ENCODE results near the gene PDPK1.
"Not testable (repeated sequence)": the region's sequence is repeated elsewhere in the genome, so short reads cannot be mapped to it uniquely, and the experiment has no call there.

PDPK1 gene

DNA sequence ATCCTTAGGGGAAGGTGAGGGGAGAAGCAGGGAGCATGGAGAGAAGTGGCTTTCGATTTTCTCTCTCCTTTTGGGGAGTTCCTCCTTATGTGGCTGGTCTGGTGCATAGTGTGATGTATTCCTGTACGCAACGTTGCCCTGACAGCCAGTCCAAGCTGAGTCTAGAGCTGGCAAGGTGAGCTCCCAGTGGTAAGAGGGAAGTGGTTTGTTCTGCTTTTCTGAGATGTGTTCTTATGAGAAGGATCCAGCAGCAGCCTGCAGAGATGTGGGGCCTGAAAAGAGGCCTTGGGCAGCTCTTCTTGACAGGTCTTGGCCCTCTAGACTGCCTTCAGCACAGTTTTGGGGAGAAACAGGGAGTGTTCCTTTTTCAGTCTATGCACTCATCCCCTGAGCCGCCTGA is 3.1 kb downstream of the PDPK1 start:
- DNase-seq (ENCODE audit: low spot score), result not testable (repeated sequence)

DNA sequence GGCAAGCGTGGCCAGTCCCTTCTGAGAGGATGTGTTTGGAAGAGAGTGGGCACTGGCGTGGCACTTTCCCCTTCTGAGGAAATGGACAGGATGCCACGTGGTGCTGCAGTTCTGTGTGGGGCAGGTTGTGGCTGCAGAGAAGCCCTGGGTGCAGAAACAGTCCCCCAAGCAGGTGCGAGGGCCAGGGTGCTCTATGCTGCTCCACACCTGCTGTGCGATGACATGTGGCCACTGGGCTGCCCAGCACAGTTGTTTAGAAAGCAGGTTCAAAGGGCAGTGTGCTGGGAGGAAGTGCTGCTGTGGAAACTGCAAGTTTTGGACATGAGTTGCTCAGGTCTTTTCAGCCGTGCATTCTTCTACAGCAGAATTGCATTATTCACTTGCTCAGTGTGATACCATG is 3.6 kb downstream of the PDPK1 start:
- DNase-seq (ENCODE audit: low spot score), result not testable (repeated sequence)

DNA sequence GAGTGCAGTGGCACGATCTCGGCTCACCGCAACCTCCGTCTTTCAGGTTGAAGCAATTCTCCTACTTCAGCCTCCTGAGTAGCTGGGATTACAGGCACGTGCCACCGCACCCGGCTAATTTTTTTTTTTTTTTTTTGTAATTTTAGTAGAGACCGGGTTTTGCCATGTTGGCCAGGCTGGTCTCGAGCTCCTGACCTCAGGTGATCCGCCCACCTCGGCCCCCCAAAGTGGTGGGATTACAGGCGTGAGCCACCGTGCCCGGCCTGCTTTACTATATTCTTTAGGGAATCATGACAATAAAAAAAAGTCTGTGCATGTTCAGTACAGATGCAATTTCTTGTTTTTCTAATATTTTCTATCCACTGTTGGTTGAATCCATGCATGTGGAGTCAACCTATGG is 6.0 kb downstream of the PDPK1 start:
- DNase-seq (ENCODE audit: low spot score), result not testable (repeated sequence)

DNA sequence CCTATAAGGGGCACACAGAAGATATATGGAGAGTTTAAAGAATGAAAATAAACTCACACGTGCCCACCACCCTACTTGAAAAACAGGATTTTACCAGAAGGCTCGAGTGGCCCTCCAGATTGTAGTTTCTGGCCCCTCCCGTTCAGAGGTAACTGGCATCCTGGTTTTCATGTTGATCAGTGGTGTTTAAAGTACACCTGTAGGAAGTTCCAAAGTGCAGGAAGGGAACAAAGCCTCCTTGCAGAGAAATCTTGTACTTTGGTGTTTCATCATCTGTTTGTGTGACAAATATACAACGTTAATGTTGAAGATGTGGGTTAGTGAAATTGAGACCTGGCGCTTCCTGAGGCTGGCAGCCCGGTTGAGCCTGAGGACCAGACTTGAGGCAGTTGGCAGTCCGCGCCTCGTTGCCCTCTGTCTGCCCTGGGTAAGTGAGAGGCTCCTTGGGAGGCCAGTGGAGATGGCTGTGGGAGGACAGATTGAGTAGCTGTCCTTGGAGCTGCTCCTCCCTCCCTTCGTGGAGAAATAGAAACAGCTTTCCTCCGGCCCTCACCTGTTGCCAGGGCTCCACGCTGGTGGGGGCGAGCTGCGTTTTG is 12.6 kb downstream of the PDPK1 start:
- DNase-seq (ENCODE audit: low spot score), result not testable (repeated sequence)

DNA sequence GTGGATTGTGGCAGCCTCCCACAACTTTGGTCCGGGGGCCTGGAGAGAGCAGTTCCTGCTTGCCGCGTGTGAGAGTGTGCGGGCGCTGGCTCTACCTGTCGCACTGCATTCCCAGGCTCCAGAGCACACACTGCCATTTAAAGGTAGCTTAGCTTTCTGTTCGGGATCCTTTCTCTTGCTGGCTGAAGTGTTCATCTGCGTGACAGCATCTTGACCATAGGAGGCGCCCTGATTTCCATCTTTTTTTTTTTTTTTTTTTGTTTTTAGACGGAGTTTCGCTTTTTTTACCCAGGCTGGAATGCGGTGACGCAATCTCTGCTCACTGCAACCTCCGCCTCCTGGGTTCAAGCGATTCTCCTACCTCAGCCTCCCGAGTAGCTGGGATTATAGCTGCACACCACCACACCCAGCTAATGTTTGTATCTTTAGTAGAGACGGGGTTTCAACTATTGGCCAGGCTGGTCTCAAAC is 13.6 kb downstream of the PDPK1 start:
- DNase-seq (ENCODE audit: low spot score), result not testable (repeated sequence)

DNA sequence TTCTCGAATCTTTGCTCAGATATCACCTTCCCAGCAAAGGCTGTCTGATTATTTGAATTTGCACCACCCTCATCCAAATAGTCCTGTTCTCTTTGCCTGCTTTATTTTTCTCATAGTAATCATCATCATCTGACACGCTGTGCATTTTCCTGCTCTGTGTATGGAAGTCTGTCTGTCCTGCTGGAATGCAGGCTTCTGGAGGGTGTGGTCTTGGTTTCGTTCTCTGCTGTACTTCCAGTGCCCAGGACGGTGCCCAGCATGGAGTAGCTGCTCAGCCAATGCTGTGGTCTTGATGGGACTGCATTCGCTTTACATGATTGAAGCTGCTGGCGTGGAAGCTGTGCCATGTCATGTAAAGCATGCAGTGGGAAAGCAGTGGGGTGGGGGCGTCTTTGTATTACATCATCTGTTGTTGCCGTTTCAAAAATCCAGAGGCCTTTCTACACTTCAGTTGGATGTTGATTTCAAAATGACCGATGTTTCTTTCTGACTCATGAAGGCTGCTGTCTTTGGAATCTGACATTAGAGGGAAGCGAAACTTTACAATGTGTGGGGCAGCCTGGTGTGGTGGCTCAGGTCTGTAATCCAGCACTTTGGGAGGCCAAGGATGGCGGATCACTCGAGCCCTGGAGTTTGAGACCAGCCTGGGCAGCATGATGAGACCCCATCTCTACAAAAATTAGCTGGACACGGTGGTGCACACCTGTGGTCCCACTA is 17.0 kb downstream of the PDPK1 start:
- DNase-seq (ENCODE audit: low spot score), result not testable (repeated sequence)

DNA sequence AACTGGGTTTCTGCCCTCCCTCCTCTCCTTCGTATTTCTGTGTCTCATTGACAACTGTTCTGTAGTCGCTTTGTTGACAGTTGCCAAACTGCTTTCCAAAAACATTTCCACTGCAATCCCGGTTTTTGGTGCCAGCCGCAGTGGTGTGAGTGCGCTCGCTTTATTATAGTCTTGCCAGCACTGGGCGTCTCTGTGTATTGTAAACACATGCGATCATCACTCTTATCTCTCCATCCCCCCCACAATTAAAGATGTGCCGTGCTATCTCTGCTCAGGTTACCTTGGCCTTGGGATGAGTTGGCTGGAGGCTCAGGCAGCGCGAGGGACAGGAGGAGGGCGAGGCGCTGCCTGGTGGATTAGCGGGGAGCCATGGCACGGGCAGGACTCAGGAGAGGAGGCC is 19.3 kb downstream of the PDPK1 start:
- DNase-seq (ENCODE audit: low spot score), result not testable (repeated sequence)

DNA sequence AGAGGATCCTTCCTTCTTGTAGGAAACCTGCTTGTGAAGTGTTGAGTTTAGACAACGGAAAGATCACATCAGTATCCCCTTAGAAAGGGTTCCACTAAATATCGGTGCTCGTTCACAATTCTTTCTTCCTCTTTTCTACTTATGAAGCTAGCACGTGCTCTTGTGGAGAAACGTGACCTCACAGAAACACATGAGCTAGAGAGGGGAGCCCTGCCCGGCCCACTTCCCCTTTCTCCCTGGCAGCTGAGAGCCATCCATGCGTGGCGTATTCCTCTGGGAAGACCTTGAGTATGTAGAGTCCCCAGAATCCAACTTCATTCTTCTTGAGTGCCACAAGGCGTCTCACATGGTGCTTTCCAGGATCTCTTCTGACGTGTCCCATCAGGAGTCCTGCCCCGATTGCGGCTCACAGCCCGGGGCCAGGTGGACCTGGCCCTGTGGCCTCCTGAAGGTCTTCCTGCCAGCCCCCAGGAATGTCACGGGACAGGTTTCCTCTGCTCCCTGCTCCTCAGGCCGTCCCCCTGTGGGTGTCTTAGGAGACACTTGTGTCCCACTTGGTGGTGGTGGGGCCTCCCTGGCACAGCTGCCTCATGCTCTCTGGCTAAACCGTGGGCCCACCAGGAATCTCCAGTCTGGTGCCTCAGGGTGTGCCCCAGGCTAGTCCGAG is 22.4 kb downstream of the PDPK1 start:
- not testable (repeated sequence) for DNase-seq (ENCODE audit: low spot score)

DNA sequence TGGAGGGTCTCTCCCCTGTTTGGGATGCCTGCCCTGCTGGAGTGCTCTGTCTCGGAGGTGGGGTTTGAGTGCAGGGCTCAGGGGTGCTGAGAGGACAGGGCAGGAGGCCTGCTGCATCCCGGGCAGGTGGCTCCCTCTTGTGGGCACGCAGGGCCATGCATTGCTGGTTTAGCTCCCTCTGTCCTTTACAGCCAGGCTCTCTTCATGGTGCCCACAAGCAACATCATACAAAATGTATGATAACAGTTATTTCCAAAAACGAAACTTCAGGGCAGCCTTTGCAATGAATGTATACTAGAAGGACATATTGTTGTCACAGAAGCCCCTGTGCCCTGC is 22.9 kb downstream of the PDPK1 start:
- not testable (repeated sequence) for DNase-seq (ENCODE audit: low spot score)

DNA sequence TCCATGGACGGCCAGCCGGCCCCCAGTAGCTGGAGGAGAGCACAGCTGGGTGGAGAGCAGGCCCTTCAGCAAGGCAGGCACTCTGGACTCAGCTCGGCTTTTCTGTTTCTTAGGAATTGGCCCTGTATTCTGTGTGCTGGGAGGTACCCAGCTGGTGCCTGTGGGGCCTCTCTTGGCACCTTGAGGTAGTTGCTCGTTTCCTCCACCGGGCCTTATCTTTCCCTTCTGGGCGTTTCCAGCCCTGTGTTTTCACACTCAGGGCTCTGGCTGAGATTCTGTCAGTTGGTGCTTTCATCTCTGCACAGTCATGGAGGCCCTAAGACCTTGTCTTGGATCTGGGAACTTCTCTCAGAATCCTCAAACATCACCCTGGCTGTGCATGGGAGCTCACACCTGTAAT is 29.7 kb downstream of the PDPK1 start:
- DNase-seq (ENCODE audit: low spot score), result not testable (repeated sequence)

DNA sequence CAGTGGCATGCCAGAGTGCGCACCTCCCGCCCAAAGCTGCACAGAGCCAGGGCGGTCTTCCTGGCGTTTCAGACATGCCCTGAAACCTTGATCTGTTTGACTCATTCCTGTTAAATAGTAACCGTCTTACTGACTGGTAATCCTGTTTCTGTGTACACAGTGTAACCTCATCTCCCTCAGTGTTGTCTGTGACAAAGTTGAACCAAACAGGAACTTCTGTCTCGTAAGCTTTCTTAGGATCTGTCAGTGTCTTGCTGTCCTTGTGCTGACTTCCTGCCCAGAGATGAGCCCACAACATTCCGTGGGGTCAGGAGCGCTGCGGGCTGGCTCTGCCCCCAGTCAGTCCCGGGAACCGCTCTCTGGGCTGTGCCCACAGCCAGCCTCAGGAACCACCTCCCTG is 30.8 kb downstream of the PDPK1 start:
- not testable (repeated sequence) for DNase-seq (ENCODE audit: low spot score)

DNA sequence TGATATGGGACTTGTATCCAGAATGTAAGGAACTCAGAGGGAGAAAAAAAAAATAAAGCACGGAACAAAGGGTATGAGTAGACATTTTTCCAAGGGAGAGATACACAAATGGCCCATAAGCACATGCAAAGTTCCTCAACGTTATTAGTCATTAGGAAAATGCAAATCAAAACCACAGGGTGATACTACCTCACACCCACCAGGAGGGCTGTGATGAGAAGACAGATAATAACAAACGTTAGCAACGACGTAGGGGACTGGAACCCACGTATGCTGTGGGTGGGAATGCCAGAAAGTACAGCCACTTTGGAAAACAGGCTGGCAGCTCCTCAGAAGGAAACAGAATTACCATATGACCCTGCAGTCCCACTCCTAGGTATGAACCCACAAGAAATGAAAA is 34.9 kb downstream of the PDPK1 start:
- DNase-seq (ENCODE audit: low spot score), result not testable (repeated sequence)

DNA sequence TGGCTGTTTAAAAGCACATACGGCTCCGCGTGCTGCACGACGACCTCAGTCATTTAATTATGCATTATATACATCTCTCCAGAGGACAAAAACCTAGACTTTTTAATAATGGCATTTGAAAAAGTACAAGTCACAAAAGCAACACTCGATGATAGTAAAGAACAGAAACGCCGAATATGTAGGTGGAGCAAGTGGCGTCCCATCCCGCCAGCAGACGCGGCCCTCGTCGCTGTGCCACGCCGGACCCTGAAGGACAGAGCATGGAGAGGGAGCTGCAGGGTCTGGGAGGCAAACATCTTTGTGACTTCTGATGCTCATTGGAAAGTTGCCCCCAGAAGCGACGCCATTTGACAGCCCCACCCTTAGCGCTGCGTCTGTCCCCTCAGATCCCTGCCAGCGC is 38.0 kb downstream of the PDPK1 start:
- DNase-seq (ENCODE audit: low spot score), result not testable (repeated sequence)

DNA sequence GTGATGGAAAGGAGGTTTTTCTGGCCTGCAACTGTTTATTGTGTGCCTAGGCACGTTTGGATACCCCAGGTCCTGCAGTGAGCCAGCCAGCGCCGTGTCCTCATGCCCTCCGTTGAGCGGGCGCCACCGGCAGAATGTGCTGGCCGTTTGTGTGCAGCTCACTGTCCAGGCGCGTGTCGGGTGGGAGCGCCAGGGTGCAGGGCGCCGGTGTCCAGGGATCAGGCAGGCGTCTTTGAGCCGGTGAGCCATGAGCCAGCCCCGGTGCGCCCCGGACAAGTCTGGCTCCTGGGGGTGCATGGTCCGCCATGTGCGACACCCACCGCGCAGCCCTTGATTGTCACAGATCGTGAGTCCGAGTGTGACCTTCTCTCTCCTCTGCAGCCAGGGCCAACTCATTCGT is 39.2 kb downstream of the PDPK1 start:
- not testable (repeated sequence) for DNase-seq (ENCODE audit: low spot score)

DNA sequence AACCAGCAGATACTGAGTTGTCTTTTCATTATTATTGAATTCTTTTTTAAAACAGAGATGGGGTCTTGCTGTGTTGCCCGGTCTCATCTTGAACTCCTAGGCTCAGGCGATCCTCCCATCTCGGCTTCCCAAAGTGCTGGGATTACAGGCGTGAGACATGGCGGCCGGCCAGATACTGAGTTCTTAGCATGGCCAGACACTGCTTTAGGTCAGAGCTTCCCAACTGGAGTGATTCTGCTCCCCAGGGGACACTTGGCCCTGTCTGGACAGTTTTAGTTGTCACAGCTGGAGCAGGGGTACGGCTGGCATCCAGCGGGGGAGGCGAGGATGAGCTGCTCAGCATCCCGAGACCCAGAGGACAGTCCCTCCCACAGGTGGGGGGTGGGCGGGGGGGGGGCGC is 41.1 kb downstream of the PDPK1 start:
- not testable (repeated sequence) for DNase-seq (ENCODE audit: low spot score)

DNA sequence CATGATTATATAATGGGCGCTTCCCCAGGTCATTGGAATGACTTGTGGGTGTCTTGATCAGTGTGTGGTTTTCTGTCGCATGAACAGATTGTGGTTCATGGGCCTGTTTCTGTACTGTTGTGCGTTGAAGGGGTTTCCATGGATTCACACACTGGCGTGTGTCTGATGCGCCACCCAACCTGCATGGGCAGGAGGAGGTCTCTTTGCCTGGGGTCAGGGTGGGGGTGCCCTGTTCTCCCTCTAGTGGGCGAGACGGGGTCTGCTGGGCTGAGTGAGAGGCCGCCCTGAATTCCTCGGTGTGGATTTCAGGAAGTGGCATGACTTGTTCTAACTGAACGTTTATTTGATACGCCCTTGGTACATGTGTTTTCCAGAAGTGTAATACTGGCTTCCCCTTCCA is 42.3 kb downstream of the PDPK1 start:
- not testable (repeated sequence) for DNase-seq (ENCODE audit: low spot score)

DNA sequence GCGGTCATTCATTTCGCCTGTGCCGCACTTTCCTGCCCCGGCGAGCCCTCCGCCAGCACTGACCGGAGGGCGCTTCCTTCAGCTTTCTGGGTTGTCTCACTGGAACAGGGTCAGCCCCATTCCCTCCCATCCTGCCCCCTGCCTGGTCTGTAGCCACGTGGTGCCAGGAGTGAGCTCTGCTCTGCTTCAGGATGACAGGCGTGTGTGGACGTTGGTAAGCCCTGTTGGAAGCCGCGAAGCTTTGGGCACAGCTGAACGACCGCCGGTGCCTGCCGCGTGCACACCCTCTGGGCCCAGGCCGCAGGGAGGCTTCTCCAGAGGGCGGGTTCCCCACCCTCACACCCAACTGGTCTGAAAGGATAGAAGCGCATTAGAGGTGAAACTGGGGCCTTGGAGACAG is 43.0 kb downstream of the PDPK1 start:
- DNase-seq (ENCODE audit: low spot score), result not testable (repeated sequence)

DNA sequence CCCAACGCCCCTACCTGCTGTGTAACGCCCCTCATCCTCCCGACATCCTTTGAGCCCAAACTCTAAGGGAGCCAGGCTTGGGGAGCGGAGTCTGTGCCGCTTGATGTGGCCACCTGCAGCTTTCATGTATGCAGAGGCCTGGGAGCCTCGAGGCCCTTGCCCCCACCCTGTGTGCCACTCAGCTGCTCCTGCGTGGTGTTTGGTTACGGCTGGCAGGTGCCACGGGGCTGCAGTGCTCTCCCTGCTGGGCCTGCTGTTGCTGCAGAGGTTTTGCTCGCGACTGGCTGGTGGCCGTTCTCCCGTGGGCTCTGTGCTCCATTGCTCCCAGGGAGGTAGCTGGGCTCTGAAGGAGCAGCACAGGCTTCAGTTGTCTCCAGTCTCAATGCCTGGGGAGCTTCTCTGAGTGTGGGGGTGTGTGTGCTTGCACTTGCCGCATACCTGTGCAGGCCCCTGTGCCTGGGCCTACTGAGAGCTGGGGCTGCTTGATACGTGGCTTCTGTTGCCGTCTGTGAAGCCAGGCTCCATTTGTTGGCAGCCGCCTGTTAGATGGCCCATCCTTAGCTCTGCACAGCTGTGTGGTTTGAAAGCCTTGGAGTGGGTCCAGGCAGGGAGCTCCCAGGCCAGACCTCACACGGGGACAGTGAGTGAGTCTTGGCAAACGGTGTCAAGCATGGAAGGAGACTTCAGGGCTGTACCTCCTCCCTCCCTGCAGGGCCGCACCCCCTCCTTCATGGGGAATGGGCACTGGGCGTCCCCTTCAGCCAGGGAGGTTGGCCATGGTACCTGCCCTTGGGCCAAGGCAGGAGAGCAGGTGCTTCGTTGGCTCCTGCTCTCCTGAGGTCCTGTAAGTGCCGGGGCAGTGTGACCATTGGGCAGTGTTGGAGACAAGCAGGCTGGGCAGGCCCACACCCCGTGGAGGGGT is 47.2 kb downstream of the PDPK1 start:
- no peak for DNase-seq (ENCODE audit: low spot score)

DNA sequence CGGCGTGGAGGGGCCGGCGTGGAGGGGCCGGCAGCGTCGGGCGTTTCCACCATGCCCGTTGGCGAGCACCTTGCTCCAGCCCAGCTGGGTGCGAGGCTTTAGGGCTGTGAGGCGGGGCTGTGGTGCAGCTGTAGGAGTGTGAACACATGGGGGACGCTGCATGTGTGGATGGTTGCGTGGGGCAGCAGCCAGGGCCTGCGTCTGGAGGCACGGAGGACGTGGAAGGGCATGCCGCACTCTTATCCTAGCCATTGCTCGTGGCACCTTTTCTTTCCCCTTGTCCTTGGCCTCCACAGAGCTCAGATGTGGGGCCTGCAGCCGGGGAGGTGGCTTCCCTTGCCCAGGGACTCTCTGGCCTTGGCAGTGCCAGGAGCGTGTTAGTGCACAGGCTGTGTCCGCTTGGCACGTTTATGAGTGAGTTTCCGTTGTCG is 47.8 kb downstream of the PDPK1 start:
- DNase-seq (ENCODE audit: low spot score), result no peak

DNA sequence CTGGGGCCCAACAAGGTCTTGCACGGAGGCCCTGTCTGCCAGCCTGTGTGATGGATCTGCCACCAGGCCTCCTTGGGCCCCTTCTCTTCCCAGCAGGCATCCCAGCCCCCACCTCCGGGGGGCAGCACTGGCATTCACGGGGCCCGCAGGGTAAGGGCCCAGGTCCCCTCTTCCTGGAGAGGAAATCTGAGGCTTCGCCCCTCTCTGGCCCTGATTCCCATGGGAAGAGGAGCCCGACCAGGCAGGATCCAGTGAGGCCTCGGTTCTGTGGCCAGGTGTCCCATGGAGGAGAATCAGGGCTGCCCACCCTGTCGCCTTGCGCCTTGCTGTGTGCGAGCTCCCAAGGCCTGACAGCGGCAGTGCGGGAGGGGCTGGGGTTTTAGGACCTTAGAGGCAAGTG is 48.4 kb downstream of the PDPK1 start:
- no peak for DNase-seq (ENCODE audit: low spot score)

DNA sequence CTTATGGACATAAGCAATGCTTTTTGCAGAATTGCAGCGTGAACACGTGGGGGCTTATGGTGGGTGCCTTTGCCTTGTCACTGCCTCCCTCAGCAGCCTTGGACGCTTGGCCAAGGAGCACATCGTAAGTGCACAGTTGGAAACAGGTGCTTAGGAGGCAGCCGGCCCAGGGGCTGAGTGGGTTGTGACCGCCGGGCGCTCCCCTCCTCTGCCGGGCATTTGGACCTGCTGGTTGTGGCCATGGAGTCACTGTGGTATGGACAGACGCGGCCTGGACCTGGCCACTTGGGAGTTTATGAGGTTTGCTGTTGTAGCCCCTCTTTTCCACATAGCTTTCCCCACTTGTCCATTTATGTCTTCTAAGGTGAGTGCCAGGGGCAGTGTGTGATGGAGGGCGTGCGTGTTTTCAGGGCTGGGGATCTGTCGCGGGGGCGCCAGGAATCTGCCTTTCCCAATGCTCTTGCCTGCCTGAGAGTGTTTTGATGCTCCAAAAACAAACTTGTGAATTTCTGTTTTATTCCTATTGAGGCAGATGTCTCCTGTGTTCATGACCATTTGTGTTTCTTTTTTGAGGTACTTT is 49.2 kb downstream of the PDPK1 start:
- no peak for DNase-seq (ENCODE audit: low spot score)

Measured in RKO (cell line).